K562 (cell line): ENCODE results near the gene POLD4. TPM values are rescaled to one million over a fixed set of nuclear protein-coding genes. Genes with fewer than 3 reads are reported as not detected.

Source experiments
- KDM5B ChIP-seq: fragments of 200-600 bp; sonication (generic); IDR thresholded peaks from 2 replicates; pipeline ENCODE4 v1.6.1; 2012; ENCODE audit warnings: low read depth, mild to moderate bottlenecking, moderate library complexity, low read length, control low read depth, inconsistent platforms; ENCODE audit not compliant: insufficient replicate concordance
- MECOM ChIP-seq: fragments of 250-450 bp; sonication (Bioruptor Pico); IDR thresholded peaks from 2 replicates; pipeline ENCODE4 v1.8.0; 2022; ENCODE audit warnings: inconsistent platforms
- ZNF699 ChIP-seq: fragments of 250-450 bp; sonication (Bioruptor Pico); IDR thresholded peaks from 2 replicates; pipeline ENCODE4 v1.8.0; 2021; ENCODE audit warnings: mild to moderate bottlenecking, moderate library complexity; ENCODE audit not compliant: insufficient replicate concordance
- polyA plus RNA-seq, 8 experiments: library from polyadenylated mRNA; depleted of rRNA in 4 of 8; stranded (reverse) in 5 of 8; unstranded in 3 of 8; fragments of >200 nt; fragmentation: Nextera tagmentation in 2 of 8; fragmentation: Illumina TruSeq in 1 of 8; extraction: Ambion mirVana in 2 of 8; extraction: Trizol in 1 of 8; gene quantifications; 2 replicates each; pipeline versions ENCODE4 v1.2.1 to v1.2.3, GENCODE V29; 2011 to 2014; ENCODE audit warnings: inconsistent platforms in 1 of 8, missing spikeins in 1 of 8
- total RNA-seq, 7 experiments: library from RNA; depleted of rRNA in 6 of 7; stranded (reverse); fragments of >200 nt in 6 of 7; fragmentation: Illumina TruSeq in 2 of 7; extraction: Trizol in 2 of 7; gene quantifications; 2 replicates each; pipeline versions ENCODE4 v1.2.1 to v1.2.3, GENCODE V29; 2011 to 2021; ENCODE audit warnings: low replicate concordance in 1 of 7
- TF ChIP-seq, protein P1 (sequence below): fragments of 200-800 bp; sonication (Bioruptor generic); IDR thresholded peaks from 2 replicates; pipeline ENCODE4 v1.6.1; 2016; ENCODE audit warnings: missing genetic modification characterization, missing compliant biosample characterization
- TF ChIP-seq, protein P2 (sequence below): IDR thresholded peaks from 3 replicates; pipeline ENCODE4 v1.6.1; 2011; ENCODE audit warnings: borderline replicate concordance, mild to moderate bottlenecking; ENCODE audit not compliant: insufficient read length, insufficient read depth

Gene POLD4
- total and polyA plus RNA-seq, 9 of the 15 experiments (the other 6 are each of a cell fraction or from before 2014, with no cell fraction given) = 5.8 to 64.5 (median 18.3) TPM

- TF ChIP-seq, protein P1, sequence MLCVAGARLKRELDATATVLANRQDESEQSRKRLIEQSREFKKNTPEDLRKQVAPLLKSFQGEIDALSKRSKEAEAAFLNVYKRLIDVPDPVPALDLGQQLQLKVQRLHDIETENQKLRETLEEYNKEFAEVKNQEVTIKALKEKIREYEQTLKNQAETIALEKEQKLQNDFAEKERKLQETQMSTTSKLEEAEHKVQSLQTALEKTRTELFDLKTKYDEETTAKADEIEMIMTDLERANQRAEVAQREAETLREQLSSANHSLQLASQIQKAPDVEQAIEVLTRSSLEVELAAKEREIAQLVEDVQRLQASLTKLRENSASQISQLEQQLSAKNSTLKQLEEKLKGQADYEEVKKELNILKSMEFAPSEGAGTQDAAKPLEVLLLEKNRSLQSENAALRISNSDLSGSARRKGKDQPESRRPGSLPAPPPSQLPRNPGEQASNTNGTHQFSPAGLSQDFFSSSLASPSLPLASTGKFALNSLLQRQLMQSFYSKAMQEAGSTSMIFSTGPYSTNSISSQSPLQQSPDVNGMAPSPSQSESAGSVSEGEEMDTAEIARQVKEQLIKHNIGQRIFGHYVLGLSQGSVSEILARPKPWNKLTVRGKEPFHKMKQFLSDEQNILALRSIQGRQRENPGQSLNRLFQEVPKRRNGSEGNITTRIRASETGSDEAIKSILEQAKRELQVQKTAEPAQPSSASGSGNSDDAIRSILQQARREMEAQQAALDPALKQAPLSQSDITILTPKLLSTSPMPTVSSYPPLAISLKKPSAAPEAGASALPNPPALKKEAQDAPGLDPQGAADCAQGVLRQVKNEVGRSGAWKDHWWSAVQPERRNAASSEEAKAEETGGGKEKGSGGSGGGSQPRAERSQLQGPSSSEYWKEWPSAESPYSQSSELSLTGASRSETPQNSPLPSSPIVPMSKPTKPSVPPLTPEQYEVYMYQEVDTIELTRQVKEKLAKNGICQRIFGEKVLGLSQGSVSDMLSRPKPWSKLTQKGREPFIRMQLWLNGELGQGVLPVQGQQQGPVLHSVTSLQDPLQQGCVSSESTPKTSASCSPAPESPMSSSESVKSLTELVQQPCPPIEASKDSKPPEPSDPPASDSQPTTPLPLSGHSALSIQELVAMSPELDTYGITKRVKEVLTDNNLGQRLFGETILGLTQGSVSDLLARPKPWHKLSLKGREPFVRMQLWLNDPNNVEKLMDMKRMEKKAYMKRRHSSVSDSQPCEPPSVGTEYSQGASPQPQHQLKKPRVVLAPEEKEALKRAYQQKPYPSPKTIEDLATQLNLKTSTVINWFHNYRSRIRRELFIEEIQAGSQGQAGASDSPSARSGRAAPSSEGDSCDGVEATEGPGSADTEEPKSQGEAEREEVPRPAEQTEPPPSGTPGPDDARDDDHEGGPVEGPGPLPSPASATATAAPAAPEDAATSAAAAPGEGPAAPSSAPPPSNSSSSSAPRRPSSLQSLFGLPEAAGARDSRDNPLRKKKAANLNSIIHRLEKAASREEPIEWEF (CRISPR knock-in tag) = no peak
- no peak for TF ChIP-seq KDM5B
- TF ChIP-seq, protein P2, sequence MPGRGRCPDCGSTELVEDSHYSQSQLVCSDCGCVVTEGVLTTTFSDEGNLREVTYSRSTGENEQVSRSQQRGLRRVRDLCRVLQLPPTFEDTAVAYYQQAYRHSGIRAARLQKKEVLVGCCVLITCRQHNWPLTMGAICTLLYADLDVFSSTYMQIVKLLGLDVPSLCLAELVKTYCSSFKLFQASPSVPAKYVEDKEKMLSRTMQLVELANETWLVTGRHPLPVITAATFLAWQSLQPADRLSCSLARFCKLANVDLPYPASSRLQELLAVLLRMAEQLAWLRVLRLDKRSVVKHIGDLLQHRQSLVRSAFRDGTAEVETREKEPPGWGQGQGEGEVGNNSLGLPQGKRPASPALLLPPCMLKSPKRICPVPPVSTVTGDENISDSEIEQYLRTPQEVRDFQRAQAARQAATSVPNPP = no peak
- no peak for TF ChIP-seq ZNF699
- no peak for TF ChIP-seq MECOM (CRISPR knock-in tag)
Observed at GRCh38 chr11:67367761-67368227, 14.4 kb upstream of the POLD4 start (continued).
